Chondrocyte (in vitro differentiated cells): ENCODE measurements around the gene SPTBN1. TPM values are rescaled to one million over a fixed set of nuclear protein-coding genes. Genes with fewer than 3 reads are reported as not detected.

Experiments used
- DNase-seq: peaks from one replicate; pipeline ENCODE4 v3.0.0; 2021; ENCODE audit warnings: mixed read lengths, low spot score
- H3K27ac Mint-ChIP-seq: one replicate; pipeline ENCODE4 v1.8.0; 2021; ENCODE audit warnings: mild to moderate bottlenecking, moderate library complexity, mixed read lengths; ENCODE audit not compliant: unreplicated experiment
- H3K27me3 Mint-ChIP-seq: 2 replicates; pipeline ENCODE4 v1.8.0; 2021; ENCODE audit warnings: low read depth, mixed read lengths
- H3K36me3 Mint-ChIP-seq: 2 replicates; pipeline ENCODE4 v1.8.0; 2021; ENCODE audit warnings: low read depth, mixed read lengths
- H3K4me1 Mint-ChIP-seq: 2 replicates; pipeline ENCODE4 v1.8.0; 2021; ENCODE audit warnings: low read depth, mild to moderate bottlenecking, mixed read lengths
- H3K4me3 Mint-ChIP-seq: one replicate; pipeline ENCODE4 v1.8.0; 2021; ENCODE audit warnings: mild to moderate bottlenecking, moderate library complexity, mixed read lengths; ENCODE audit not compliant: unreplicated experiment
- H3K9me3 Mint-ChIP-seq: 2 replicates; pipeline ENCODE4 v1.8.0; 2021; ENCODE audit warnings: low read depth, mixed read lengths
- total RNA-seq: library from RNA; stranded (reverse); gene quantifications from 3 replicates; pipeline ENCODE4 v1.2.1, GENCODE V29; 2021
- TF ChIP-seq, protein P1 (sequence below): fragments of 200-600 bp; sonication (generic); IDR thresholded peaks from 2 replicates; pipeline ENCODE4 v1.5.0; 2021; ENCODE audit warnings: antibody characterized with exemption, mild to moderate bottlenecking, moderate library complexity

Gene SPTBN1
- total RNA-seq, 1 donor from 2014 or later, result 297 TPM

- H3K27me3 Mint-ChIP-seq, result no peaks in the 10 kb centered on the region
- TF ChIP-seq, protein P1, sequence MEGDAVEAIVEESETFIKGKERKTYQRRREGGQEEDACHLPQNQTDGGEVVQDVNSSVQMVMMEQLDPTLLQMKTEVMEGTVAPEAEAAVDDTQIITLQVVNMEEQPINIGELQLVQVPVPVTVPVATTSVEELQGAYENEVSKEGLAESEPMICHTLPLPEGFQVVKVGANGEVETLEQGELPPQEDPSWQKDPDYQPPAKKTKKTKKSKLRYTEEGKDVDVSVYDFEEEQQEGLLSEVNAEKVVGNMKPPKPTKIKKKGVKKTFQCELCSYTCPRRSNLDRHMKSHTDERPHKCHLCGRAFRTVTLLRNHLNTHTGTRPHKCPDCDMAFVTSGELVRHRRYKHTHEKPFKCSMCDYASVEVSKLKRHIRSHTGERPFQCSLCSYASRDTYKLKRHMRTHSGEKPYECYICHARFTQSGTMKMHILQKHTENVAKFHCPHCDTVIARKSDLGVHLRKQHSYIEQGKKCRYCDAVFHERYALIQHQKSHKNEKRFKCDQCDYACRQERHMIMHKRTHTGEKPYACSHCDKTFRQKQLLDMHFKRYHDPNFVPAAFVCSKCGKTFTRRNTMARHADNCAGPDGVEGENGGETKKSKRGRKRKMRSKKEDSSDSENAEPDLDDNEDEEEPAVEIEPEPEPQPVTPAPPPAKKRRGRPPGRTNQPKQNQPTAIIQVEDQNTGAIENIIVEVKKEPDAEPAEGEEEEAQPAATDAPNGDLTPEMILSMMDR, result no peak
These were observed 35.5 kb upstream of the SPTBN1 start for GRCh38 chr2:54420524-54421172.

GRCh38 chr2:54422072-54422581, 34.0 kb upstream of the SPTBN1 start:
- H3K9me3 Mint-ChIP-seq, result peaks cover 5% of the 10 kb centered on the region
- TF ChIP-seq, protein P1, result no peak
- peaks cover 16% of the 10 kb centered on the region for H3K4me1 Mint-ChIP-seq
- DNase-seq, result no peak
- no peaks in the 10 kb centered on the region for H3K36me3 Mint-ChIP-seq
- H3K4me3 Mint-ChIP-seq, result no peak overlapping the region
- no peaks in the 10 kb centered on the region for H3K27me3 Mint-ChIP-seq
- H3K27ac Mint-ChIP-seq, result no peak overlapping the region

More at GRCh38 chr2:54420524-54421172, 35.5 kb upstream of the SPTBN1 start:
- Mint-ChIP-seq H3K4me1 (peaks cover 16% of the 10 kb centered on the region), H3K9me3 (peaks cover 5% of the 10 kb centered on the region), H3K36me3 (no peaks in the 10 kb centered on the region), H3K4me3 (no peak overlapping the region), H3K27ac (no peak overlapping the region)
- DNase-seq, result no peak

DNA sequence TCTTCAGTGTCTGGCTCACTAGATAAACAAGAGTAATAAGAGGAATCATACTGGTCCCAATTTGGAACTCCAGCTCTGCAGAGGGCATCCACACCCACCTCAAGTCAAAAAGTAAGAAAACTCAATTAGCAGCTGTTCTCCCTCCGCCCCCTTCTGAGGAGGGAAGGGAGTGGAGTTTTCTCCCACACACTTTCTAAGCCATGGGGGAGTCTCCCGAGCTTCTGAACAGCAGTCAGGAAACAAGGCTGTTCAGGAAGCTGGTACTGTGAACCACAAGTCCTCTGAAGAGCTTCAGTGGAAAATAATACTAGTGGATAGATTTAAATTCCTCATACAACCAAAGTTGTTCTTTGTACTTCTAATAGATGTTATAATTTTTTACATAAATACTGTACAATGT, 32.9 kb upstream of the SPTBN1 start:
- Mint-ChIP-seq H3K9me3 (peaks cover 5% of the 10 kb centered on the region), H3K27ac (no peak overlapping the region), H3K27me3 (no peaks in the 10 kb centered on the region)

GRCh38 chr2:54424555-54425163, 31.5 kb upstream of the SPTBN1 start:
- Mint-ChIP-seq H3K4me3 (no peak overlapping the region), H3K9me3 (peaks cover 5% of the 10 kb centered on the region), H3K27ac (no peak overlapping the region), H3K27me3 (no peaks in the 10 kb centered on the region), H3K4me1 (peaks cover 21% of the 10 kb centered on the region), H3K36me3 (no peaks in the 10 kb centered on the region)
- TF ChIP-seq, protein P1, result no peak
- no peak for DNase-seq

More for the DNA sequence above, 32.9 kb upstream of the SPTBN1 start:
- Mint-ChIP-seq H3K4me3 (no peak overlapping the region), H3K4me1 (peaks cover 16% of the 10 kb centered on the region), H3K36me3 (no peaks in the 10 kb centered on the region)
- no peak for DNase-seq
- TF ChIP-seq, protein P1, result no peak

DNA sequence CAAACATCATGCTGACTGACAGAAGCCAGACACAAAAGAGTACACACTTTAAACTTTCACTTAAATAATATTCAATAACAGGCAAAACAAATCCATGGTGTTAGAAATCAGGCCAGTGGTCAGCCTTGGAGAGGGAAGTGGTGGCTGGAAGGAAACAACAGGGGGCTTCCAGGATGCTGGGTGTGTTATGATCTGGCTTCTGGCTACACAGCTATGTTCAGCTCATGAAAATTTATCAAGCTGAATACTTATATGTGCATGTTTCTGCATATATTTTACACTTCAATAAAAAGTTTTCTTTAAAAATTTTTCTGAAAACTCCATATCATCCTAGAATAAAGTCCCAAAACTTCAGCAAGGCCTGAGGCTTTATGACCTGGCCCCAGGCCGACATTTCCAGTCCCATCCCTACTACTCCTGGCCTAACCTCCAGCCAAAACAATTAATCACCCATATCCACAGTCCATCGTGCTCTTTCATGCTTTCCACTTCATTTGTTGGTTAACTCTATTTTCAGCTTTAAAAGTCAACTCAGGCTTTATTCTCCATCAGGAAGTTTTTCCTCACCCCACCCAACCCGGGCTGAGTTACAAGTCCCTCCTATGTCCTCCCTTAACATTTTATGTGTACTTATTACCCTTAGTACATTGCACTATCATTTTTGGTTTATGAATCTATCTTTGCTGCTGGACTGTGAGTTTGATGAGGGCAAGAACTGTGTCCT, 27.9 kb upstream of the SPTBN1 start:
- DNase-seq, result no peak
- no peaks in the 10 kb centered on the region for H3K9me3 Mint-ChIP-seq
- H3K4me1 Mint-ChIP-seq, result peaks cover 21% of the 10 kb centered on the region
- H3K27ac Mint-ChIP-seq, result no peak overlapping the region
- no peaks in the 10 kb centered on the region for H3K36me3 Mint-ChIP-seq
- TF ChIP-seq, protein P1, result no peak
- no peak overlapping the region for H3K4me3 Mint-ChIP-seq
- H3K27me3 Mint-ChIP-seq, result no peaks in the 10 kb centered on the region
